Measurements from ENCODE around the gene LRRC4C. TPM values are rescaled to one million over a fixed set of nuclear protein-coding genes. Genes with fewer than 3 reads are reported as not detected.

LRRC4C gene
- total and polyA plus RNA-seq, 4 donors: 0.10 to 0.93 (median 0.30) TPM

GRCh38 chr11:40253166-40253565 is 1206.3 kb downstream of the LRRC4C start:
- Histone ChIP-seq H3K27ac (ENCODE audit: low read depth in 1 of 2, low read length in 2 of 2) (no peak overlapping the region), H3K4me1 (ENCODE audit: control insufficient read depth in 4 of 4, insufficient read depth in 4 of 4, low read length in 3 of 4) (no peaks in the 10 kb centered on the region), H3K4me3 (ENCODE audit: low read depth in 1 of 3, low read length in 3 of 3) (no peak overlapping the region), H3K27me3 (ENCODE audit: control insufficient read depth in 4 of 4, insufficient read depth in 4 of 4, low read length in 3 of 4) (no peaks in the 10 kb centered on the region), H3K9ac (ENCODE audit: low read depth in 1 of 2, low read length in 2 of 2) (no peak overlapping the region), H3K9me3 (ENCODE audit: control insufficient read depth in 4 of 4, low read length in 3 of 4) (no peaks in the 10 kb centered on the region), H3K36me3 (ENCODE audit: control insufficient read depth in 4 of 4, insufficient read depth in 3 of 4, low read depth in 1 of 4, low read length in 3 of 4) (no peaks in the 10 kb centered on the region)
- TF ChIP-seq RAD21 (IDR thresholded peaks at IDR 0.05): no peak
- TF ChIP-seq YY1 (IDR thresholded peaks at IDR 0.05): no peak
- DNase-seq (ENCODE audit: low spot score): no peak
- 51% methylated on average over 1 of the region's 1 CpG for WGBS

DNA sequence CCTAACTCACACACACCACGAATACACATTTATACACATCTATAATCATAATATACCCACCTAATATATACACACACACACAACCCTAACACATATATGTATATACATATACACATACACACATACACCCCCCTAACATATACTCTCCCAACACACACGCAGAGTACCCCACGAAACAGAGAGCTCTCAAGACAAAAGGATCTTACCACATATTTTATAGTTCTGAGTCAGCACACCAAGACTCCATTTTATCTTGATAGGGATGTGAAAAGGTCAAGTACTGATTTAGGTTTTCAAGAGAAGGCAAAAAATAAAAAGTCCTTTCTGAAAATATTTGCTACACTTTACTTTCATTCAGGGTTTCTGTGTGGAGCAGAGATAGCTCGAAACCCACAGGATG is 1207.2 kb downstream of the LRRC4C start:
- Histone ChIP-seq H3K4me3 (ENCODE audit: low read depth in 1 of 3, low read length in 3 of 3) (no peak overlapping the region), H3K27ac (ENCODE audit: low read depth in 1 of 2, low read length in 2 of 2) (no peak overlapping the region), H3K27me3 (ENCODE audit: control insufficient read depth in 4 of 4, insufficient read depth in 4 of 4, low read length in 3 of 4) (no peaks in the 10 kb centered on the region), H3K36me3 (ENCODE audit: control insufficient read depth in 4 of 4, insufficient read depth in 3 of 4, low read depth in 1 of 4, low read length in 3 of 4) (no peaks in the 10 kb centered on the region), H3K9me3 (ENCODE audit: control insufficient read depth in 4 of 4, low read length in 3 of 4) (peaks cover 0 to 5% (median 0%) of the 10 kb centered on the region in 4 donors), H3K4me1 (ENCODE audit: control insufficient read depth in 4 of 4, insufficient read depth in 4 of 4, low read length in 3 of 4) (no peaks in the 10 kb centered on the region), H3K9ac (ENCODE audit: low read depth in 1 of 2, low read length in 2 of 2) (no peak overlapping the region)
- DNase-seq (ENCODE audit: low spot score): no peak
- TF ChIP-seq FOXA1 (IDR thresholded peaks at IDR 0.05): no peak
- TF ChIP-seq JUND (IDR thresholded peaks at IDR 0.05): no peak
- no peak for TF ChIP-seq GABPA (IDR thresholded peaks at IDR 0.05 in 1 of 2, conservative IDR thresholded peaks at IDR 0.05 in 1 of 2)
- no peak for TF ChIP-seq YY1 (IDR thresholded peaks at IDR 0.05)
- no peak for TF ChIP-seq ATF3 (IDR thresholded peaks at IDR 0.05)
- TF ChIP-seq ZBTB33 (IDR thresholded peaks at IDR 0.05): no peak
- TF ChIP-seq RAD21 (IDR thresholded peaks at IDR 0.05): no peak
- TF ChIP-seq RXRA (IDR thresholded peaks at IDR 0.05): no peak
- 84% methylated on average over 4 of the region's 4 CpGs for WGBS

DNA sequence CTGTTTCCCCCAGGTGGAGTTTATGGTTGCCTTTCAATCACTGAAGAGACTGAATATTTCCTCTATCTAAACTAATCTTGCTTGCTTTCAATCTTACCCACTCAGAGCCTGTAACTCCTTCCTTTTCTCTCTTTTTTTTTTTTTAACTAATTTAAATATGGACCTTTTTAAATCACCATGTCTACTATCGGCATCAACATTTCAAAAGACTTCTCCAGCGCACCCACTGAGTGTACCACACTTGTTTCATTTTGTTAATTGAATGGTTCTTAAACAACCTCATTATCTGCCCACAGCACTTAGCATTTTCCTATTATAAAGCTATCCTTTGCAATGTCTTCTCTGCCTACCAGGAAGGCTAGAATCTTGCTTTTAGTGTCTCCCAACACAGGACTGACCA is 1212.5 kb downstream of the LRRC4C start:
- WGBS: 38% methylated on average over 2 of the region's 2 CpGs
- Histone ChIP-seq H3K4me1 (ENCODE audit: control insufficient read depth in 4 of 4, insufficient read depth in 4 of 4, low read length in 3 of 4) (no peaks in the 10 kb centered on the region), H3K36me3 (ENCODE audit: control insufficient read depth in 4 of 4, insufficient read depth in 3 of 4, low read depth in 1 of 4, low read length in 3 of 4) (no peaks in the 10 kb centered on the region), H3K9me3 (ENCODE audit: control insufficient read depth in 4 of 4, low read length in 3 of 4) (peaks cover 0 to 5% (median 0%) of the 10 kb centered on the region in 4 donors), H3K4me3 (ENCODE audit: low read depth in 1 of 3, low read length in 3 of 3) (no peak overlapping the region), H3K9ac (ENCODE audit: low read depth in 1 of 2, low read length in 2 of 2) (no peak overlapping the region), H3K27ac (ENCODE audit: low read depth in 1 of 2, low read length in 2 of 2) (no peak overlapping the region), H3K27me3 (ENCODE audit: control insufficient read depth in 4 of 4, insufficient read depth in 4 of 4, low read length in 3 of 4) (no peaks in the 10 kb centered on the region)
- no peak for DNase-seq (ENCODE audit: low spot score)
- TF ChIP-seq RXRA (IDR thresholded peaks at IDR 0.05) (no peak), GABPA (IDR thresholded peaks at IDR 0.05 in 1 of 2, conservative IDR thresholded peaks at IDR 0.05 in 1 of 2) (no peak), FOXA1 (IDR thresholded peaks at IDR 0.05) (no peak), SP1 (IDR thresholded peaks at IDR 0.05) (no peak)

- Histone ChIP-seq H3K36me3 (ENCODE audit: control insufficient read depth in 4 of 4, insufficient read depth in 3 of 4, low read depth in 1 of 4, low read length in 3 of 4) (no peaks in the 10 kb centered on the region), H3K9me3 (ENCODE audit: control insufficient read depth in 4 of 4, low read length in 3 of 4) (no peaks in the 10 kb centered on the region), H3K27me3 (ENCODE audit: control insufficient read depth in 4 of 4, insufficient read depth in 4 of 4, low read length in 3 of 4) (no peaks in the 10 kb centered on the region), H3K9ac (ENCODE audit: low read depth in 1 of 2, low read length in 2 of 2) (no peak overlapping the region), H3K4me1 (ENCODE audit: control insufficient read depth in 4 of 4, insufficient read depth in 4 of 4, low read length in 3 of 4) (no peaks in the 10 kb centered on the region), H3K4me3 (ENCODE audit: low read depth in 1 of 3, low read length in 3 of 3) (no peak overlapping the region), H3K27ac (ENCODE audit: low read depth in 1 of 2, low read length in 2 of 2) (no peak overlapping the region)
- no peak for TF ChIP-seq GABPA (IDR thresholded peaks at IDR 0.05 in 1 of 2, conservative IDR thresholded peaks at IDR 0.05 in 1 of 2)
- TF ChIP-seq ZBTB33 (IDR thresholded peaks at IDR 0.05): no peak
- no peak for TF ChIP-seq SP1 (IDR thresholded peaks at IDR 0.05)
- DNase-seq (ENCODE audit: low spot score): no peak
Observed at GRCh38 chr11:40241524-40242051, 1217.9 kb downstream of the LRRC4C start.

Measured in liver (tissue), 9 donors.